Measurements from ENCODE around the gene HSH2D.

Gene HSH2D

DNA sequence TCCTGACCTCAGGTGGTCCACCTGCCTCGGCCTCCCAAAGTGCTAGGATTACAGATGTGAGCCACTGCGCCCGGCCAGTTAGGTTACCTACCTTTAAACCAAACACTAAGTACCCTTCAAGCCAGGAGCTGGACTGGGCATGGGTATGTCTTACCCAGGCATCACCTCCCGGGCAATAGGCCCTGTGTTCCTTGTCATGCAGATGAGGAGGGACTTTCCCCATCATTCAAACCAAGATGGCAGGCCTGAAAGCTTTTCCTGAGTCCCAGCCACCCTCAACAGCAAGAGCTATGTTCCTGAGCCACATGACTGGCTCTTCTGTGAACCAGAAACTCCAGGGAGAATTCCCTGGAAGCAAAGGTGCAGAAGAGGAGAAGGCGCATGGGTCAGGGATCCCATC is 22.3 kb upstream of the HSH2D start:
- DNase-seq, result no peak

DNA sequence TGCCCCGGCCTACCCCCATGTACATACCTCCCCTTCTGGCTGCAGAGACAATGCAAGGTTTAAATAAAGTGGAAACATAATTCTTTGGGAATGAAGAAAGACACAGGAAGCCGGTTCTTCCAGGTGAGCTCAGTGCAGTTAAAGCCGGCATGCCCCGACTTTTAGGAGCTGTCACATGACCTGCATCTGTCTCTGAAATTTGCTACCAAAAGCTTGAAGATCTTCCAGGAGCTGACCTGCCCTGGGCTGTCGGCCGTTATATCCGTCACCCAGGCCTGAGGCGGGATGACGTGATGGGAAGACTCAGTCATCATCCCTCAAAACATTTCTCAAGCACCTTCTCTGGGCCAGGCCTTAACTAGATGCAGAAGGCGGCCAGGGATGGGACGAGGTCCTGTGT is 21.5 kb upstream of the HSH2D start:
- DNase-seq, result no peak

DNA sequence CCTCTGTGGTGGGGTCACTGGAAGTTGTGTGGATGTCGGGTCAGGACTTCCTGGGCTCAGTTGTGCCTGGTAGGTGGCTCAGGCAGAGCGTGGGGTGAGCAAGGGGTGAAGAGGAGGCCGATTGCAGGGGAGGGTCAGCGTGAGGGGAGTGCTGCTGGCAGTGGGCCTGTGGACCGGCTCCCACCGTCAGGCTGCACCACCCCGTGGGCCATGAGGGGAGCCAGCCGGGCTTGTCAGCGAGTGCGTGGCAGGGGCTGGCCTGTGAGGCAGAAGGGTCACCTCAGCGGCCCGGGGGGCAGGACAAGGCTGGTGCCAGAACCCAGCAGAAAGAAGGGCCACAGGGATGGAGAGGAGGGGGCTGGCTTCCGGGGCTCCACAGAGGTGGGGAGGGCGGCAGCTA is 18.5 kb upstream of the HSH2D start:
- no peak for DNase-seq

DNA sequence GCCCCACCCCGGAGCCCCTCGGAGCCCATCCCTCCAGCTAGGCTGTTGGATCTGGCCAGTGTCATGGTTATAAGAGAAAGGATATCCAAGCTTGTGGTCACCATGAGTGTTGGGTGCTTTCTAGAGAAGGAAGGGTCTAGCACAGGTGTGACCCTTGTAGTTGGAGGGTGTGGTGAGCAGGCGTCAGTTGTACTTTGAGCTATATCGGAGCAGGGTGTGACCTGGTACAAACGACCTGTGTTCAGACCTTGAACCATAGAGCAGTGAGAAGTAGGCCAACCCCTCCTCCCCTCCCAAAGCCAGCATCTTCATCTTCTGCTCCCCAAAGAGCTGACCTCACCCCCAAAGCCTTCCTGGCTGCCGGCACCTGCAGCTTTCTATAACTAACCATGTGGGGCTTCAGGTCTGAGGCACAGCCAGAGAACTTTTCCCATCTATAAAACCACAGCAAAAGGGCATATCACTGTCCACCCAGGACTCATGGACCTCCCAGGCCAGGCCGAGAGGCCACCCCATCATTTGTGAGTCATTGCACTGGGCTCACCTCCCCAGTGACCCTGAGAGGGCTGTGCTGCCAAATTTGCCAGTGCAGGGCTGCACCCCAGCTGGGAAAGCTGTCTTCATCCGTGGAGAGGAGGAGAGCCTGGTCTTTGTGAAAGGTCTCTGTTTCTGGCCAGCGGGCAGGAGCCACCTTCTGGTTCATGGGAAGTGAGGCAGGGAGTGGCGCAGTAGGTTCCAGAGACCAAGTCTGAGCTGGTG is 17.6 kb upstream of the HSH2D start:
- no peak for DNase-seq

DNA sequence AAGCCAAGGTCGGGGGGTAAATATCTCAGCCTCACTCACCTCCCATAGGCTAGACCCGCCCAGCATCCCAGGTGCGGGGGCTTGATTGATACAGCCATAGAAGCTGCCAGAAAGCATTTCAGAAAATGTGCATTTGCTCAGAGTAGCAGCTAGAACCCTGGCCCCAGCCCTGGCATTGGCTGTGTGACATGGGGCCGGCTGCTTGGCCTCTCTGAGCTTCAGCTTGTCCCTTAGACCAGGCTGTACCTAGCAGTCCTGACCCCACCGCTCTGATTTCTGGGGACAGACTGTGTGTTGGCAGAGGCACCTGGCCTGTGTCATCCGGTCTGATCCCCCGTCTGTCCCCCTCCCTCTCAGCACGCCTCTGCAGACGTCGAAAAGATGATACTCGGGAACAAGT is 16.4 kb upstream of the HSH2D start:
- no peak for DNase-seq

DNA sequence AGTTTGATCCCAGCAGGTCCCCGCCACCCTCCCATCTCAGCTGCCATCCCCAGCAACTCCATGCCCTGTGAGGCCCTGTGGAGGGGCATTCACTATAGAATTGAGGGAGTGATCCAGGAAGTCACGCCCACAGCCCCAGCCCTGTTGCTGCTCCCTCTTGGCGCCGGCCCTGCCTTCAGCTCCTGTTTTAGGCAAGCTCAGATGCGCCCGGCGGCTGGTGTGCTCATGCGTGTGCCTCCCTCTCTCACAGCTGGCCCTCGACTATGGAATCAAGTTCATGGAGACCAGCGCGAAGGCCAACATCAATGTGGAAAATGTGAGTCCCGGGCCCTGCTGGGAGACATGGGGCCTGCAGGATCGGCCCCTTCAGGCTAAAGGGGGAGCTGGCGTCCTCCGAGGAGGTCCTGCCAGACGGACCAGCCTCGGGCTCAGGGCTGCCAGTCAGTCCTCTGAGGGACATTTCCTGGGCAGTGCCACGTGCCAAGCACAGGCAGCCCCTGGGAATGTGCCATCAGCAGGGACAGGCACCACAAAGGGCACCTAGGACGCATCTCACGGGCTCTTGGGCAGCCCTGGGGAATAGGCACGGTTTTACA is 15.6 kb upstream of the HSH2D start:
- no peak for DNase-seq

DNA sequence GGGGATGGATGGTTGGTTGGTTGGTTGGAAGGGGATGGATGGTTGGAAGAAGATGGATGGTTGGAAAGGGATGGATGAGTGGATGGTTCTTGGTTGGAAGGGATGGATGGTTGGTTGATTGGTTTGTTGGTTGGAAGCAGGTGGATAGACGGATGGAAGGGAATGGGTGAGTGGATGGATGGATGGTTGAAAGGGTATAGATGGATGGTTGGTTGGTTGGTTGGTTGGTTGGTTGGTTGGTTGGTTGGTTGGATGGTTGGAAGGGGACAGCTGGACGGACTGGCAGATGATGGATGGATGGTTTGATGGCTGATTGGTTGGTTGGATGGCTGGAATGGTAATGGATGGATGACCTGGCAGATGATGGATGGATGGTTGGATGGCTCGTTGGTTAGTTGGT is 11.8 kb upstream of the HSH2D start:
- no peak for DNase-seq

DNA sequence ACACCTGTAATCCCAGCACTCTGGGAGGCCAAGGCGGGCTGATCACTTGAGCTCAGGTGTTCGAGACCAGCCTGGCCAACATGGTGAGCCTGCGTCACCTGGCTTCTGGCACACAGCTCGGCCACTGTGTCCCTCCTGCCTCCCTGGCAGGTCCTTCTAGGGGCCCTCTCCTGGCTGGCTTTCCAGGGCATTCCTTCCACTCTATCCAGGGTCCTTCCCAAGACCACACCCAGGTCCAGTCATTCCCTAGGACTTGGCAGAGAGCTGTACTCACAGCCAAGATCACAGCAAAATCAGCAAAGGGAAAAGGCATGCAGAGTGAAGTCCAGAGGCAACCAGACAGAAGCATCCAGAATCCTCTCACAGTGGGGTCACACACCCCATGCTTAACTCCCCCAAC is 9.7 kb upstream of the HSH2D start:
- DNase-seq, result no peak

DNA sequence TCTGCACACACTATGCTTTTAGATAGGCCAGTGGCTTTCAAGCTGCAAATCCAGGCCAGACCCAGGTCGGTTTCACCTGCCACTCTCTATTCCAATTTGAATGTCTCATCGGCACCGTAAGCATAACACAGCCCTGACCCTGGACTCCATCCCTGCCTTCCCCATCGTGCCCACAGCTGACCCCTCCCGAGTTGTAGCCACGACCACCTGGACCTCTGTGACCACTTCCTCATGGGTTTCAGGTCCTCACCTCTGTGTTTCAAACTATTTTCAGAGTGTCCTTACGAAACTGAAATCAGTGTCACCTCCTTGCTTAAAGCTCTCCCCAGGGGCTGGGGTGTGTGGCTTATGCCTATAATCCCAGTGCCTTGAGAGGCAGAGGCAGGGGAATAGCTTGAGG is 9.0 kb upstream of the HSH2D start:
- DNase-seq, result no peak

DNA sequence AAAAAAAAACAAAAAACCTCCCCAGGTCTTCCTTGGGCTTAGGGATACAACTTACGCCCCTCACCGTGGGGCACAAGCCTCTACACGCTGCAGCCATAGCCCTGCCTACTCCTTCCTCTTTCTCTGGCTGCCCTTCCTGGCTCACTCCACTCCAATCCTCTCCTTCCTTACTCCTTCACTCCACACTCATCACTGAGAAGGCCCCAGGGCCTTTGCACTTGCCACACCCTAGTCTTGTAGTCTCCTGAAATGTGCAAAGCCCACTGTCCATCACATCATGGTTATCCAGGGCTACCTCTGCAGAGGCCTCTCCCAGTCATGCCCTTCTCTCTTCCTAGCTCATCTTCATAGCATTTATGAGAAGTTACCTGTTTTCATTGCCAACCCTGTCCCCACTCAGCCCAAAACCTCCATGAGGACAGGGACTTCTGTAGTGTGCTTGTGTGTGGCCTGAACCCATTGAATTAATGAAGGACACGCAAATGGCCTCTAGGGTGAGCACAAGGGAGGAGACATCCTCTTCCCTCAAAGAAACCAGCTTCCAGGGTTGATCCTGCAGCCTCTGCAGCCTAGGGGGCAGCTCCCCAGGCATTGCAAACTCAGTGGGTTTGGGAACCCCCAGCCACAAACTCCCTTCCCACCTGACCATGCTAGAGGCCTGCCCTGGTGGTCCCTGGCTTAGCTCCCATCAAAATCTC is 7.9 kb upstream of the HSH2D start:
- DNase-seq, result no peak

DNA sequence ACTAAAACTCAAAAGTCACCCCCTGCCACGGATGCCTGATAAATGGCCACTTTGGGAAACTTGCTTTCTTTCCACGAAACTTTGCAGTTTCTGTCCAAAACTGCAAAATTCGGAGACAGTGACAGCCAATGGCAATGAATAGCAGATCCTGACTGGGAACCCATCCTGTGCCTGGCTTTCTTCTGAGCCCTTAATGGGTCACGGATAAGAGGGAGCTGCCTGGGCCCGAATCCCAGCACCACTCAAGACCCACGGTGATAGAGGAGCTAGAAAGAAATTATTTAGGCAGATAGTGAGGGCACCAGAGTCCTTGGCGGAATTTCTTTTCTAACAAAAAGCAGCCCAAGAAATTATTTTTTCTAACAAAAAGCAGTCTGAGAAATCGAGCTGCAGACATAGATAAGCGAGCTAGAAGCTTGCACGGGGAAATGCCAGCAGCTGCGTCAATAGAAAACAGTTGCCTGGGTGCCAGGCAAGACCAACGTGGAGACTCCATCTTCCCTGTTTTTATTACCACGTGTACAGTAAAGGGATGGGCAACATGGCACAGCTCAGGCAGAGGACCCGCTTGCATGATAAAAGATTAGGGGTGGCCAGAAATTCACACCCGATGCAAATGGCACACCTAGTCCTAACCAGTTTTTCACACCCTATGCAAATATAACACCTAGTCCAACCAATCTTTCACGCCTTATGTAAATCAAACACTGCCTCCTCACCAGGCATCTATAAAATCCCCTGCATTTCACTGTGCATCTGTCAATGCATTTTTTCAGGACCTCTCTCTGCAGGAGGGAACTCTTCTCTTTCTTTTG is 7.1 kb upstream of the HSH2D start:
- DNase-seq, result peak; percentile 44

DNA sequence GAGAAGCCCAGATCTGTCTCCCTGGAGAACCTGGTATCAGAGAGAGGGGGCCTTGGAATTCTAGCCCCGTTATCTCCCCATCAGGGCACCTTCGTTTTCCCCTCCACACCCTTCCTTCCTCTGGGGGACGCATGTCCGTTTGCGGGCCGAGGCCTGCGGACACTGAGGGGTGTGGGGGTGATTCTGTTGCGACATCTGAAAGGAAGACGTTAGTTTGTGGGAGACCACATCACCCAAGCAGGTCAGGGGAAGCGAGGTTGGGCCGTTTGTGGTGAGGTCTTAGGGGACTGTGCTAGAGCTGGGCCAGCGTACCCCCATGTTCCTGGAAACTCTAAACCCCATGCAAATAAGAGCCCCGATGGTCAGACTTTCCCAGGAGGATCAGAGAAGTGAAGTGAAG is 3.7 kb upstream of the HSH2D start:
- no peak for DNase-seq

DNA sequence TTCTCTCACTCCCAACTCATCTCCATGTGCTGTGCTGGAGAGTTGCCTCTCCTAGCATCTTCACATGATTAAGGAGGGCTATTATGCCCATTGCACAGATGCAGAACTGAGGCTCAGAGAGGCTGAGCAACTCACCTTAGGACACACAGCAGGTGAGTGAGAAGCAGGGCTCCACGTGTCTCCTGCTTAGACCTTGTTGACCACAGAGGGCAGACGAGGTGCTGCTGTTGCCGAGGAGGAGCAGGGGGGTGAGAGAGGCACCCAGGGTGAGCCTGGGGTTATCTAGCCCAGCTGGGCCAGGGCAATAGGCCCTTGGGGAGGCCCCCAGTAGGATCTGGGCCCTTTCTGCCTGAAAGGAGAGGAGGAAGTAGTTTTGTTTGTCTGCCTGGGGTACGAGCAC is 2.4 kb upstream of the HSH2D start:
- DNase-seq, result no peak

DNA sequence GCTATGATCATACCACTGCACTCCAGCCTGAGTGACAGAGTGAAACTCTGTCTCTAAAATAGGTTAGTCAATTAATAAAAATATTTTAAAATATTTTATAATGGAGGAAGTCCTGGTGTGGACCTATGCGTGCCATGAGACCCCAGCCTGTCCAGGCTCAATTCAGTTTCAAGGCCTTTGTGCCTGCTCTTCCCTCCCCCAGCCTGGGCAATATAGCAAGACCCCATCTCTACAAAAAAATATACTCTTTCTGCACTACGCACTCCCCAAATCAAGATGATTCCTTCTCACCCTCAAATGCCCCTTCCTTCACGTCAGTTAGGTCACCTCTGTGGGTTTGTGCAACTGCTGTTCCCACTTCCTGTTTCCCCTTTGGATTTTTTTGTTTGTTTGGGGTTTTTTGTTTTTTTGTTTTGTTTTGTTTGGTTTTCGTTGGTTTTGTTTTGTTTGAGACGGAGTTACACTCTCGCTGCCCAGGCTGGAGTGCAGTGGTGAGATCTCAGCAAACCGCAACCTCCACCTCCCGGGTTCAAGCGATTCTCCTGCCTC is 1.4 kb upstream of the HSH2D start:
- no peak for DNase-seq

DNA sequence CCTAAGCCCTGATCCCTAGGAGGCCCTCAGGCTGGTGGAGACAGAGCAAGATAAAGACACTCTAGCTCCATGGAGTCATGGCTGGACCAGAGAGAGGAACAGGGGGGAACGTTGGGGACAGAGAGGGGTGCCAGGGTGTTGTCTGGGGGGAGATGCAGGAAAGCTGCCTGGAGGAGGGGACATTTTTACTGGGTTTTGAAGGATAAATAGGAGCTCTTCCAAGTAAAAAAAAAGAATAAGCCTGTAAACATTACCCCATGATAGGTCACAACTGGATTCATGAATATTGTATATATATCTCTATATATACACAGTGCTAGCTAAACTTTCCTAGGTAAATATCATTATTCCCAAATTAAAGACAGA is 714 bp downstream of the HSH2D start:
- DNase-seq, result no peak

DNA sequence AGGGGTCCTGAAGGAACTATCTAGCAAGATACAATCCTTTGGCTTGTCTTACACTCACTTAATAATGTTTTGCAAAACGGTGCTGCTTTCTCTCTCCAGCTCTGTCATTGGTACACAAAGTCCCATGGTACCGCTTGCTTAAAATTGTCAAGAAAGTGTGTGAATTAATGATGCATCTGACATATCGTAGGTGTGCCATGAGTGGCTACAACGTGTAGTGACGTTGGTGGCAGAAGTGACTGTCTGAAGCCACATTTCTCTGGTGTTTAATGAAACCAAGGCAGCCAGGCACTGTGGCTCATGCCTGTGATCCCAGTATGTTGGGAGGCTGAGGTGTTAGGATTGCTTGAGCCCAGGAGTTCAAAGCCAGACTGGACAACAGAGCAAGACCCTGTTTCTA is 2.6 kb downstream of the HSH2D start:
- DNase-seq, result no peak

DNA sequence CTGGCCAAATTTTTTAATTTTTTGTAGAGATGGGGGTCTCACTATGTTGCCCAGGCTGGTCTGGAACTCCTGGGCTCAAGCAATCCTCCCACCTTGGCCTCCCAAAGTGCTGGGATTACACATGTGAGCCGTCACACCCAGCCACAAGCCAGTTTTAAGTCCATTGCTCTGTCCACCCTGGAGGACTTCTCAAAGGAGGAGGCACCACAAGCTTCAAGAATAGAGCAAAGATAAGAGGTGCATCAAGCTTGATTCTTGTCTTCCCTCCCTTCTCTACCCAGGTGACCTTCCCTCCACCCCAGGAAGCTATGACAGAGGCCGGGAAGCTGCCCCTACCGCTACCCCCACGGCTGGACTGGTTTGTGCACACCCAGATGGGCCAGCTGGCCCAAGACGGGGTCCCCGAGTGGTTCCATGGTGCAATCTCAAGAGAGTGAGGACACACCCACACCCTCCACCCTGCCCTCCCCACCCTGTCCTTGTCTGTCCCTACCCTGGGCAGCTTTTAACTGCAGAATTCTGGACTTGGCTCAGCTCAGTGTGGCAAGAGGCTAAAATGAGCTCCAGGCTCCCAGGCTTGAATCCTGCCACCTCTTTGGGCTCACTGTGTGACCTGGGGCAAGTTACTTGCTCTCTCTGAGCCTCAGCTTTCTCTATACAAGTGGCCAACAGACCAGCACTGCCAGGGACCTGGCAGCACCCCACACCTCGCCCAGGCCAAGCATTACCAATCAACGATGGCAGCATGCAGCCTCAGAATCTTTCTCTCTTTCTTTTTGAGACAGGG is 5.2 kb downstream of the HSH2D start:
- DNase-seq, result no peak

DNA sequence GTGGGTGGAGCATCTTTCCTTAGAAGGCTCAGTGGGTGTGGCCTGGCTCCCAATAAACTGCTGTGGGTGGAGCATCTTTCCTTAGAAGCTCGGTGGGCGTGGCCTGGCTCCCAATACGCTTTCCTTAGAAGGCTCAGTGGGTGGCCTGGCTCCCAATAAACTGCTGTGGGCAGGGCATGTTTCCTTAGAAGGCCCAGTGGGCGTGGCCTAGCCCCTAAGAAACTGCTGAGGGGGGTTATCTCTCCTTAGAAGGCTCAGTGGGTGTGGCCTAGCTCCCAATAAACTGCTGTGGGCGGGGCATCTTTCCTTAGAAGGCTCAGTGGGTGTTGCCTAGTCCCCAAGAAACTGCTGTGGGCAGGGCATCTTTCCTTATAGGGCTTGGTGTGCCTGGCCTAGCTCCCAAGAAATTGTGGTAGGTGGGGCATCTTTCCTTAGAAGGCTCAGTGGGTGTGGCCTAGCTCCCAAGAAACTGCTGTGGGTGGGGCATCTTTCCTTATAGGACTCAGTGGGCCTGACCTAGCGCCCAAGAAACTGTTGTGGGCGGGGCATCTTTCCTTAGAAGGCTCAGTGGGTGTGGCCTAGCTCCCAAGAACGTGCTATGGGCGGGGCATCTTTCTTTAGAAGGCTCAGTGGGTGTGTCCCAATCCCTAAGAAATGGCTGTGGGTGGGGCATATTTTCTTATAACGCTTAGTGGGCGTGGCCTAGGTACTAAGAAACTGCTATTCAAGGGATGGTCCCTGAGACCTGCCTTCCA is 10.3 kb downstream of the HSH2D start:
- no peak for DNase-seq

DNA sequence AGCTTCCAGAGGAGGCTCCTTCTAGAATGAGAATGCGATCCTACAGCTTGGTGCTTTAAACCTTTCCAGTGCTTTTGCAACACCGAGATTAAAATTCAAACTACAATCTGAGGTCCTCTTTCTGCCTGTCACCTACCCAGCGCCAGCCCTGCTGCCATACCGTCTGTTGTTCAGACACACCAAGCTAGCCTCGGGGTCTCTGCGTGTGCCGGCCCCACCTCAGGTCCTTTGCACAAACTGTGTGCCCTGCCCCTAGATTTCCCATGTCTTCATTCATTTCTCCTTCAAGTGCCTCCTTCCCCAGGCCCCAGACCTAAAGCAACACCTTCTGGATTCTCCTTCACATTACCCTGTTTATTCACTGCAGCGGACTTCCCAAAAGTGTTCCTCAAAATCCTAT is 11.1 kb downstream of the HSH2D start:
- no peak for DNase-seq

DNA sequence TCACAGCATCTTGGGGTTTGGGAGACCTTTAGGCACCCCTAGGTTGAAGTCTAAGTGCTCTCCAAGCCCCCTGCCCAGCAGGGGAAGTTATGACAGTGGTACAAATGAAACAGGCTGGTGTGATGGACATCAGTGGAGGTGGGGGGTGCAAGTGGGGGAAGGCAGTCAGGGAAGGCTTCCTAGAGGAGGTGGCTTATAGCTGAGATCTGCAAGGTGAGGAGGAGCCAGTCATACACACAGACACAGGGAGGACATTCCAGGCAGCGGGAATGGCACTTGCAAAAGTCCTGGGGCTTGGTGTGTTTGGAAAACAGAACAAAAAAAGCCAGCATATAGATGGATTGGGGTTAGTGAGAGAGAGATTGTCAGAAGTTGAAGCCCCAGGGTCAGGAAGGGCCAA is 11.6 kb downstream of the HSH2D start:
- no peak for DNase-seq

DNA sequence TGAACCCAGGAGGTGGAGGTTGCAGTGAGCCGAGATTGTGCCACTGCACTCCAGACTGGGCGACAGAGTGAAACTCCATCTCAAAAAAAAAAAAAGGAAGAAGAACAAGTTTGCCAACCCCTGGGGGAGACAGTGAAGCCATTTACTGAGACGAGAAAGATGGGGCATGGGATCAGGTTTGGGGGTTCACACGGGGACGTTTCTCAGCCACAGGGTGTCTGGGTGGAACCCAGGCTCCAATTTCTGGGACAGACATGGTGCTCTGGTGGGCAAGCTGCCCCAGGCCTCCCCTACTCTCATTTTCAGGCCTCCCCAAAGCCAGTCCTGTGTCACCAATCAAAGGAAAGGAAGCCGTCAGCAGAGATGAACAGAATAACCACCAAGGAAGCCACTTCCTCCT is 13.4 kb downstream of the HSH2D start:
- DNase-seq, result no peak

DNA sequence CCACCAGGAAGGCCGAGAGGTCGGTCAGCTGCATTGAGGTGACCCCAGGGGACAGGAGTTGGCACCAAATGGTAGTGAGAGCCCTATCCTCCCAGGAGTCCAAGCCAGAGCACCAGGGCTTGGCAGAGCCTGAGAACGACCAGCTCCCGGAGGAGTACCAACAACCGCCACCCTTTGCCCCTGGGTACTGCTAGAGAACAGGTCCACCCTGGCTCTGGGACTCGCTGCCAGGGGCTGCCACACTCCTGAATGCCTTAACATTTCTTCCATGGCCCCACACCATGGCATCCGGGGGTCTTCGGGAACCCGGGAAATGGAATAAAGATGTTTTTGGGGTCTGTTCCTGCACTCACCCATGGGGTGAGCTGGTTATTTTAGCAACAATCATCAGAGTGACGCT is 14.1 kb downstream of the HSH2D start:
- no peak for DNase-seq

Data from NCI-H2171 treated with DMSO at 0.1 percent for 48 hours (cell line).